GM18909 (cell line): ENCODE measurements around the gene OR7A10.
"Not testable (repeated sequence)": the region's sequence is repeated elsewhere in the genome, so short reads cannot be mapped to it uniquely, and the experiment has no call there.

ENCODE experiments used
- ATAC-seq: cut with Tn5 transposase; IDR thresholded peaks from one replicate; pipeline ENCODE4 v1.9.1; 2021; ENCODE audit warnings: mild to moderate bottlenecking; ENCODE audit not compliant: unreplicated experiment, poor library complexity

The OR7A10 gene

GRCh38 chr19:14796021-14796420 lies 52.7 kb downstream of the OR7A10 start:
- ATAC-seq, result no peak

- no peak for ATAC-seq
Observed at GRCh38 chr19:14795078-14795721, 53.5 kb downstream of the OR7A10 start.

GRCh38 chr19:14792250-14792649 lies 56.5 kb downstream of the OR7A10 start:
- not testable (repeated sequence) for ATAC-seq
